GM19438 (cell line): ENCODE measurements around the gene METTL13.
"Not testable (repeated sequence)": the region's sequence is repeated elsewhere in the genome, so short reads cannot be mapped to it uniquely, and the experiment has no call there.

ENCODE experiments used
- ATAC-seq: cut with Tn5 transposase; IDR thresholded peaks from one replicate; pipeline ENCODE4 v1.9.1; 2021; ENCODE audit warnings: low read depth; ENCODE audit not compliant: unreplicated experiment

METTL13 gene

GRCh38 chr1:171762143-171762563 lies 19.3 kb upstream of the METTL13 start:
- ATAC-seq, result no peak

GRCh38 chr1:171763764-171764163 lies 17.7 kb upstream of the METTL13 start:
- no peak for ATAC-seq

GRCh38 chr1:171769171-171769570 lies 12.3 kb upstream of the METTL13 start:
- ATAC-seq, result no peak

GRCh38 chr1:171769754-171770153 lies 11.7 kb upstream of the METTL13 start:
- ATAC-seq, result no peak

GRCh38 chr1:171772312-171772711 lies 9.1 kb upstream of the METTL13 start:
- no peak for ATAC-seq

- ATAC-seq, result no peak
Observed at GRCh38 chr1:171780583-171781175, 781 bp upstream of the METTL13 start.

- ATAC-seq, result no peak
Observed at GRCh38 chr1:171783816-171784530, 2.5 kb downstream of the METTL13 start.

- no peak for ATAC-seq
Observed at GRCh38 chr1:171784784-171785183, 3.3 kb downstream of the METTL13 start.

- no peak for ATAC-seq
Observed at GRCh38 chr1:171785766-171786165, 4.3 kb downstream of the METTL13 start.

- ATAC-seq, result no peak
Observed at GRCh38 chr1:171786534-171786933, 5.1 kb downstream of the METTL13 start.

- no peak for ATAC-seq
Observed at GRCh38 chr1:171787686-171788480, 6.4 kb downstream of the METTL13 start.

GRCh38 chr1:171788696-171789095 lies 7.2 kb downstream of the METTL13 start:
- no peak for ATAC-seq

- ATAC-seq, result no peak
Observed at GRCh38 chr1:171790318-171790717, 8.9 kb downstream of the METTL13 start.

- no peak for ATAC-seq
Observed at GRCh38 chr1:171792656-171793369, 11.4 kb downstream of the METTL13 start.

- no peak for ATAC-seq
Observed at GRCh38 chr1:171793636-171794035, 12.2 kb downstream of the METTL13 start.

GRCh38 chr1:171794085-171794484 lies 12.6 kb downstream of the METTL13 start:
- no peak for ATAC-seq

- no peak for ATAC-seq
Observed at GRCh38 chr1:171796592-171796991, 15.1 kb downstream of the METTL13 start.

GRCh38 chr1:171798311-171798710 lies 16.9 kb downstream of the METTL13 start:
- ATAC-seq, result no peak

GRCh38 chr1:171798765-171799164 lies 17.3 kb downstream of the METTL13 start:
- ATAC-seq, result no peak

GRCh38 chr1:171799166-171799565 lies 17.7 kb downstream of the METTL13 start:
- ATAC-seq, result no peak

GRCh38 chr1:171799698-171800097 lies 18.2 kb downstream of the METTL13 start:
- not testable (repeated sequence) for ATAC-seq
